ENCODE measurements around the gene GNAS-AS1. TPM values are rescaled to one million over a fixed set of nuclear protein-coding genes. Genes with fewer than 3 reads are reported as not detected.

Gene GNAS-AS1
- total RNA-seq, 6 experiments from 2014 or later = 1.0 to 1.5 (median 1.3) TPM

- H3K36me3 Mint-ChIP-seq (ENCODE audit: low read depth) = no peaks in the 10 kb centered on the region
- TF ChIP-seq CTCF (IDR thresholded peaks at IDR 0.05) = no peak
- H3K4me3 Mint-ChIP-seq = no peak overlapping the region
- no peaks in the 10 kb centered on the region for H3K4me1 Mint-ChIP-seq (ENCODE audit: low read depth)
- no peaks in the 10 kb centered on the region for H3K9me3 Mint-ChIP-seq
- no peak overlapping the region for H3K27ac Mint-ChIP-seq
- DNase-seq = no peak
- H3K27me3 Mint-ChIP-seq (ENCODE audit: insufficient read depth) = peaks cover 57% of the 10 kb centered on the region
Observed at GRCh38 chr20:58803533-58803932, 47.2 kb downstream of the GNAS-AS1 start.

GRCh38 chr20:58802061-58802460, 48.6 kb downstream of the GNAS-AS1 start:
- H3K36me3 Mint-ChIP-seq (ENCODE audit: low read depth) = no peaks in the 10 kb centered on the region
- no peak for TF ChIP-seq CTCF (IDR thresholded peaks at IDR 0.05)
- no peaks in the 10 kb centered on the region for H3K9me3 Mint-ChIP-seq
- H3K4me3 Mint-ChIP-seq = no peak overlapping the region
- peaks cover 60% of the 10 kb centered on the region for H3K27me3 Mint-ChIP-seq (ENCODE audit: insufficient read depth)
- no peak overlapping the region for H3K27ac Mint-ChIP-seq
- H3K4me1 Mint-ChIP-seq (ENCODE audit: low read depth) = no peaks in the 10 kb centered on the region
- no peak for DNase-seq

- Mint-ChIP-seq H3K27me3 (ENCODE audit: insufficient read depth) (peaks cover 52% of the 10 kb centered on the region), H3K4me3 (no peak overlapping the region)
- no peak for DNase-seq
Observed at GRCh38 chr20:58800134-58800871, 50.4 kb downstream of the GNAS-AS1 start.

GRCh38 chr20:58797371-58798338, 53.0 kb downstream of the GNAS-AS1 start:
- Mint-ChIP-seq H3K9me3 (no peaks in the 10 kb centered on the region), H3K4me1 (ENCODE audit: low read depth) (no peaks in the 10 kb centered on the region), H3K27ac (no peak overlapping the region), H3K36me3 (ENCODE audit: low read depth) (no peaks in the 10 kb centered on the region), H3K27me3 (ENCODE audit: insufficient read depth) (peaks cover 62% of the 10 kb centered on the region), H3K4me3 (no peak overlapping the region)
- no peak for DNase-seq
- TF ChIP-seq CTCF (IDR thresholded peaks at IDR 0.05) = no peak

More at GRCh38 chr20:58800134-58800871, 50.4 kb downstream of the GNAS-AS1 start:
- Mint-ChIP-seq H3K27ac (no peak overlapping the region), H3K4me1 (ENCODE audit: low read depth) (no peaks in the 10 kb centered on the region), H3K36me3 (ENCODE audit: low read depth) (no peaks in the 10 kb centered on the region), H3K9me3 (no peaks in the 10 kb centered on the region)
- TF ChIP-seq CTCF (IDR thresholded peaks at IDR 0.05) = no peak

GRCh38 chr20:58795923-58796245, 54.8 kb downstream of the GNAS-AS1 start:
- no peak for TF ChIP-seq CTCF (IDR thresholded peaks at IDR 0.05)
- no peaks in the 10 kb centered on the region for H3K9me3 Mint-ChIP-seq
- H3K4me1 Mint-ChIP-seq (ENCODE audit: low read depth) = no peaks in the 10 kb centered on the region
- no peak overlapping the region for H3K27ac Mint-ChIP-seq
- H3K4me3 Mint-ChIP-seq = no peak overlapping the region
- H3K36me3 Mint-ChIP-seq (ENCODE audit: low read depth) = no peaks in the 10 kb centered on the region
- peaks cover 62% of the 10 kb centered on the region for H3K27me3 Mint-ChIP-seq (ENCODE audit: insufficient read depth)
- DNase-seq = no peak
